ENCODE results near the gene RAB11FIP2.

The RAB11FIP2 gene

DNA sequence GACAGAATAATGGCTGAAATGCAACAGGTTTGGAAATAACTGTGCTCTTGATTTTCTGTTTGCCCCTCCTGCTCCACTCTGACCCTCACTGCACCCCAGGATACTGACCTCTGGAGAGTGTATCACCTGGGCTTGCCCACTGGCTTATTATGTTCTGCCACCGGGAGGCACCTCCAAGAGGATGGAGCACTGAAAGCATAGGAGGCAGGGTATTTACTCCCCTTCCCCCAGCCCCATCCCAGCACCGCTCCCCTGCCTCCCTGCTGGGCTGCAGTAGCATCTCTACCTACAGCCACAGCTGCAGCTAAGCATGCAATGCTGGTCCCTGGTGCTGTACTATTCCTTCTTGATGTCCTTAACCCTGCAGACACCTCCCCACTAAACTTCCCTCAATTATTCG lies 26.4 kb downstream of the RAB11FIP2 start:
- no peak for ATAC-seq (ENCODE audit: low read depth)
- no peaks in the 10 kb centered on the region for H3K27me3 Mint-ChIP-seq
- H3K4me3 Mint-ChIP-seq, result no peak overlapping the region
- H3K9me3 Mint-ChIP-seq, result no peaks in the 10 kb centered on the region
- no peak overlapping the region for H3K27ac Mint-ChIP-seq
- H3K36me3 Mint-ChIP-seq, result peaks cover 5% of the 10 kb centered on the region
- H3K4me1 Mint-ChIP-seq, result no peaks in the 10 kb centered on the region
- DNase-seq (ENCODE audit: low spot score in 2 of 2), result no peak

DNA sequence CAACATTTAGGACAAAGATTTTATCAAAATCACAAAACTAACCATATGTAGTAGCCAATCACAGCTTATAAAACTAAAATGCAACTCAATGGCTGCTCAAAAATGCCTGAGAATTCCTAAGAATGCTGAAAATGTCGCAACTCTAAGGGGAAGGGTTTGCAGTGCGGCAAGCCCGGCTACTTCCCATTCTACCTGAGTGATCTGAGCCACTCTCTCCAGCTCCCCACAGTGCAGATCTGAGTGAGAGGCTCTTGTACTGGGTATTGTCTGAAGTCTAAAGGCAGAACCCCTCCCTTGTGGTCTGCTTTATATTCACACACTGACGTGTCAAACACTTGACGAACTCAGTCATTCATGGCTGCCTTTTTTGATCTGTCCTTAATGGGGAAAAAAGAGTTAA lies 28.9 kb downstream of the RAB11FIP2 start:
- no peak overlapping the region for H3K27ac Mint-ChIP-seq
- no peak for DNase-seq (ENCODE audit: low spot score in 2 of 2)
- H3K4me1 Mint-ChIP-seq, result no peaks in the 10 kb centered on the region
- no peaks in the 10 kb centered on the region for H3K9me3 Mint-ChIP-seq
- H3K27me3 Mint-ChIP-seq, result no peaks in the 10 kb centered on the region
- H3K4me3 Mint-ChIP-seq, result no peak overlapping the region
- H3K36me3 Mint-ChIP-seq, result peaks cover 5% of the 10 kb centered on the region
- no peak for ATAC-seq (ENCODE audit: low read depth)

DNA sequence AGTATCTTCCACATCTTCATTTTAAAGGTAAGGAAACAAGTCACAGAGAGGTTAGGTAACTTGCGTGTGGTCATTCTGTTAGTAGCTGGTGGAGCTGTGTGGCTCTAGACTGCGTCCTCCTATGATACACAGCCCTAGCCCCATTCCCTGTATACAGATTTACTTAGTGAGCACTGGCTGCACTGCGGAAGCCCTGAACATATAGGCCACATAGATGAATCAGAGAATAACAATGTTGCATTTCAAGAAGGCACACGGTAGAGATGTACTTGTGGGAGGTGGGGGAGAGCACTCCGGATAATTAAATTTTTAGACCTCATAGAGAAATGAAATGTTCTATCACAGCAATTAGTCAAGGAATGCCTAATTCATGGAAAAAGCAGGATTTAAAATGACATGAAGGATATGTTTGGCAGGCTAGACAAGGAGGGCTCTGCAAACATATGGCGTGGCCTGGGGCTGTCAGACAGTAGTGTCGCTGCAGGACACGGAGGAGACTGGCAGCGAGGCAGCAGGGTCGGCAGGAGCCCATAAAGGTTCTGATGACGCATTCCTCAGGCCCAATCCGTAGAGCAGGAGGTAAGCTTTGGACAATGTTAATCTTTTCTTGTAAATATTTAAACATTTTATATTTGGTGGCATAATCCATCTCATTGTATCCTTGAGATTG lies 29.5 kb downstream of the RAB11FIP2 start:
- no peak for DNase-seq (ENCODE audit: low spot score in 2 of 2)
- no peak for ATAC-seq (ENCODE audit: low read depth)
- Mint-ChIP-seq H3K9me3 (no peaks in the 10 kb centered on the region), H3K4me3 (no peak overlapping the region), H3K27me3 (no peaks in the 10 kb centered on the region), H3K27ac (no peak overlapping the region), H3K36me3 (peaks cover 7% of the 10 kb centered on the region), H3K4me1 (no peaks in the 10 kb centered on the region)

DNA sequence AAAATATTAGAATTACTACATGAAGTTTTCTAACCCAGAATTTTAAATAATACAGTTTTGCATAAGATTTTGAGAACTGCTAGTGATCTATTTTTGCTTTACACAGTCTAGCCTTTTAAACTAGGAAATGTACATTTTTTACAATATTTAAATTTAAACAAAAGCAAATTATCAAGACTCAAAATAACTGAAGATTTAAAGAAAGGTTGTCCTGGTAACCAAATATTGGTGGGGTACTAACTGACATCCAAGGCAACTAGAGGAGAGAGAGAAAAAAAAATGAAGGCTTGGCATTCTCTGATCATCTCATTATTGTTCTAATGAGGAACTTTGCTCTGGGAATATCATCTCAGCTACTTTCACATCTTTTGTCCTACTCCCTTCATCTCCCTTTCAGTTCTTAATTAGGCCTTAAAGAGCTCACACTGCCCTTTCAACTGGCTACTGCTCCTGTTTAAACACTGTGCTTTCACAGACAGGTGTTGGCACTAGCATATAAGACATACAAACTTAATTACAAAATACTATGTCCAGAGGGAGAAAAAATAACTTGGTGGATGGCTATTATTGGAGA lies 33.7 kb downstream of the RAB11FIP2 start:
- H3K4me3 Mint-ChIP-seq, result no peak overlapping the region
- H3K9me3 Mint-ChIP-seq, result no peaks in the 10 kb centered on the region
- peaks cover 18% of the 10 kb centered on the region for H3K36me3 Mint-ChIP-seq
- H3K27me3 Mint-ChIP-seq, result no peaks in the 10 kb centered on the region
- ATAC-seq (ENCODE audit: low read depth) (no peak), DNase-seq (ENCODE audit: low spot score in 2 of 2) (no peak)
- H3K27ac Mint-ChIP-seq, result no peak overlapping the region
- no peaks in the 10 kb centered on the region for H3K4me1 Mint-ChIP-seq

DNA sequence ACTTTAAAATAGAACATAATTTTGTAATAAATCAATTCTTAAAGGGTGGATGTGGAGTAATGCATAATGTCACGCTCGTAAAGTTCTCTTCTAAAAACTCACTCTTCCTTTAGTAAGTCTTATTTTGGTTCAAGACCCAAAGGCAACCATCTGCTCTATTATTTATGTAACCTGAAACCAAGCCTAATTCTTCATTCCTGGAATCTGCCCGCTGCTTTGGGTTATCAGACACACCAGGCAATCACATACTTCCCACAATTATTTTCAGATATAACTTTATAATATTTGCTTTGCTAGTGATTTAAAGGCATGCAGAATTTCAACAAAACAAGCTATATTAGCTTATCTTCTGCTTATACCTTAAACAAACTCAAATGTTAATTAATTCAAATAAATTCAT lies 39.0 kb downstream of the RAB11FIP2 start:
- DNase-seq (ENCODE audit: low spot score in 2 of 2), result no peak
- Mint-ChIP-seq H3K9me3 (no peaks in the 10 kb centered on the region), H3K27me3 (no peaks in the 10 kb centered on the region), H3K4me3 (no peak overlapping the region), H3K36me3 (peaks cover 32% of the 10 kb centered on the region), H3K4me1 (no peaks in the 10 kb centered on the region), H3K27ac (no peak overlapping the region)
- ATAC-seq (ENCODE audit: low read depth), result no peak

DNA sequence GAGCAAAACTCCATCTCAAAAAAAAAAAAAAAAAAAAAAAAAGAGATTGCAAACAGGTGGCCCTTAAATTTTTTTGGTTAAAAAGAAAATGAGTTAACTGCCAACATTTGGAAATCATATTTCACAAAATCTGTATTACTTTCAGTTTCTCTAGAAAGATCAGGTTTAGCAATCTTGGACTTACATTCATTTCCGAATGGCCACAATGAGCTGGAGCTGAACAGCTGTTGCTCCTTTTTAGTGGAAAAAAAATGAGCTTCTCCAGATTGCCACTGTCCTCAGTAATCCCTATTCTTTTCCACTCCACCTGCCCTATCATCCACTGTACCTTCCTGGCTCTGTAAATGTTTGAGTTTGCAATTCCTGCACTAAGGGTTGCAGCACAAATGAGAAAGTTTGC lies 43.6 kb downstream of the RAB11FIP2 start:
- DNase-seq (ENCODE audit: low spot score in 2 of 2), result no peak
- Mint-ChIP-seq H3K4me3 (no peak overlapping the region), H3K4me1 (no peaks in the 10 kb centered on the region), H3K36me3 (peaks cover 27% of the 10 kb centered on the region), H3K27me3 (no peaks in the 10 kb centered on the region), H3K27ac (no peak overlapping the region), H3K9me3 (no peaks in the 10 kb centered on the region)
- no peak for ATAC-seq (ENCODE audit: low read depth)

DNA sequence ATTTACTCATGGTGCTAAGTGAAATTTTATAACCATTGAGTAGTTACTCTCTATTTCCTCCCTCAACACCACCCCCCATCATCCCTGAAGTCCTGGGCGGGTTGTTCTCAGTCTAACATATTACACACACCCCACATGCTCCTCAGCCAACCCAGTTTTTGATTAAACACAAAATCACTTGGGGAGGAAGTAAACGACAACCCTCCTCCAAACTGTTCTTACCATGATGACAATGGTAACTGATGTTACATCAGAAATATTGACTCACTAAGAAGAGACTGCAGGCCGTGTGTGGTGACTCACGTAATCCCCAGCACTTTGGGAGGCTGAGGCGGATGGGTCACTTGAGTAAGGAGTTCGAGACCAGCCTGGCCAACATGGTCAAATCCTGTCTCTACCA lies 44.2 kb downstream of the RAB11FIP2 start:
- Mint-ChIP-seq H3K36me3 (peaks cover 28% of the 10 kb centered on the region), H3K27ac (no peak overlapping the region), H3K9me3 (no peaks in the 10 kb centered on the region), H3K4me3 (no peak overlapping the region), H3K27me3 (no peaks in the 10 kb centered on the region), H3K4me1 (no peaks in the 10 kb centered on the region)
- DNase-seq (ENCODE audit: low spot score in 2 of 2) (no peak), ATAC-seq (ENCODE audit: low read depth) (no peak)

DNA sequence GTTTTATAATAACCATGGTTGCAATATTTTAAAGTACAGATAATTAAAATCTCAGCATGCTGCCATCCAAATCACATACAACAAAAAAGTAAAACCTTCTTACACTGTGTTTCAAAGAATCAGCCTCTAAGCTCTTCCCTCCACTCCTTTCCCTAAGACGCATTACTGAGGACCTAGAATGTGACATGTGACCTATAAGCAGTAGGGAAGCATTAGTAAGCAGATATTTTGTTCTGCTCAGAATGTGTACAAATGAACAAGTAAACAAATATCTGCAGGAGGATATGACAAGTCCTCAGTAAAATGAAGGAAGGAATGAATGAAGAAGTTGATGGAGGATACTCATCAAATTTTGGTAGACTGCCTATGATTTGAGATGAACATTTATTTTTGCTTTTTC lies 49.1 kb downstream of the RAB11FIP2 start:
- Mint-ChIP-seq H3K36me3 (peaks cover 22% of the 10 kb centered on the region), H3K27ac (no peak overlapping the region), H3K9me3 (no peaks in the 10 kb centered on the region), H3K4me1 (no peaks in the 10 kb centered on the region), H3K4me3 (no peak overlapping the region), H3K27me3 (no peaks in the 10 kb centered on the region)
- ATAC-seq (ENCODE audit: low read depth) (no peak), DNase-seq (ENCODE audit: low spot score in 2 of 2) (no peak)

DNA sequence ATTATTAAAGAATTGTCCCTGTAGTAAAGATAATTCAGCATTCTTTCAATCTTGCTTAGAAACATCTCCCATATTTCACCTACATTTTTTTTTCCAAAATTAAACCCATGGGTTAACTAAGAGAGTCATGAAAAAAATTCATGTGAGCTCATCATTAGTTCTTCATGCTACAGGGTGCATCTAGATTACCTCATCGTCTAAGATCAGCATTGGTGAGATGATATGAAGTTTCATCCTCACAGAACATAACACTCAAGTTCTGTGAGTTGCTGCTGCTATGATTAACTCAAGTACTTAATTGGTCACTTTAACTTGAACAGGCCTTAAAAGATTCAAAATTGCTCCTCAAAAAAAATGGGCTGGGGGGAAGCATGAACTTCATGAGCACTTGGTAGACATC lies 50.0 kb downstream of the RAB11FIP2 start:
- Mint-ChIP-seq H3K36me3 (peaks cover 21% of the 10 kb centered on the region), H3K27me3 (no peaks in the 10 kb centered on the region)

DNA sequence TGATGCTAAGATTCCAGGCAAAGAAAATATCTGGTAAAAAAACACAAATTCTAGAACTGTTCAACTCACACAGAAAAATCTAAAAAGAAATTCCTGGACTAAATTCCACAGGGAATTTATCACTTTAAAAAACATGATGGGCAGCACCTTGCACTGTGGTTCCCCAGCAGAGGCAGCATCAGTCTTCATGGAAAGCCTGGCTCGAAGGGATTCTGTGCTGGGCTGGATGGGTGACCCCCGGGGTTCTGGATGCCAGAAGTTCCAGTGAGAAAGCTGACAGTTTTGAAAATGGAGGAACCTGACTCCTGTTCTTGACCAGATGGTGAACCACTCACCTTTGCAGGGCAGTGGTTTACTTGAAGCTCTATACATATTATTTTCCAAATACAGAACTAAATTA lies 52.0 kb downstream of the RAB11FIP2 start:
- Mint-ChIP-seq H3K4me3 (no peak overlapping the region), H3K36me3 (peaks cover 17% of the 10 kb centered on the region), H3K9me3 (no peaks in the 10 kb centered on the region), H3K27me3 (no peaks in the 10 kb centered on the region), H3K27ac (no peak overlapping the region), H3K4me1 (no peaks in the 10 kb centered on the region)
- ATAC-seq (ENCODE audit: low read depth) (no peak), DNase-seq (ENCODE audit: low spot score in 2 of 2) (no peak)

More for the DNA sequence above, 50.0 kb downstream of the RAB11FIP2 start:
- H3K27ac Mint-ChIP-seq, result no peak overlapping the region
- DNase-seq (ENCODE audit: low spot score in 2 of 2), result no peak
- no peaks in the 10 kb centered on the region for H3K9me3 Mint-ChIP-seq
- H3K4me1 Mint-ChIP-seq, result no peaks in the 10 kb centered on the region
- no peak overlapping the region for H3K4me3 Mint-ChIP-seq
- no peak for ATAC-seq (ENCODE audit: low read depth)

DNA sequence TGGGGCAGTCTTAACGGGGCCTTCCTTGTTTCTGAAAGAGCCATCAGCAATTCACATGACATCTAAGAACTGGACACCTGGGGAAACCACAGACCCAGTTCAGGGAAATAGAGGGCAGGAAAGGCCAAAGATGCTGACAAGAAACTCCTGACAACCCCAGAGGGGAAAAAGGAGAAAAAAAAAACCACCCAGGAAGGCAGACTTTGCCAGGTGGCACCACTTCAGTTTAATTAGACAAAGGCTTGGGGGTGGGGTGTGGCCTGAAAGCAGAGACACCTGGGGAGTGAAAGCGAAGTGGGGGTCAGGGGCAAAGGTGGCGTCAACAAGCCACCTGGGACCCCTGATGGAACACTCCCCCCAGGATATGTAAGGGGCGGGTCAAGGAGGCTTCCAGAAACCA lies 53.6 kb downstream of the RAB11FIP2 start:
- DNase-seq (ENCODE audit: low spot score in 2 of 2), result no peak
- H3K27me3 Mint-ChIP-seq, result no peaks in the 10 kb centered on the region
- ATAC-seq (ENCODE audit: low read depth), result no peak
- H3K9me3 Mint-ChIP-seq, result peaks cover 3% of the 10 kb centered on the region
- no peak overlapping the region for H3K27ac Mint-ChIP-seq
- H3K4me3 Mint-ChIP-seq, result no peak overlapping the region
- H3K36me3 Mint-ChIP-seq, result peaks cover 17% of the 10 kb centered on the region
- H3K4me1 Mint-ChIP-seq, result no peaks in the 10 kb centered on the region

DNA sequence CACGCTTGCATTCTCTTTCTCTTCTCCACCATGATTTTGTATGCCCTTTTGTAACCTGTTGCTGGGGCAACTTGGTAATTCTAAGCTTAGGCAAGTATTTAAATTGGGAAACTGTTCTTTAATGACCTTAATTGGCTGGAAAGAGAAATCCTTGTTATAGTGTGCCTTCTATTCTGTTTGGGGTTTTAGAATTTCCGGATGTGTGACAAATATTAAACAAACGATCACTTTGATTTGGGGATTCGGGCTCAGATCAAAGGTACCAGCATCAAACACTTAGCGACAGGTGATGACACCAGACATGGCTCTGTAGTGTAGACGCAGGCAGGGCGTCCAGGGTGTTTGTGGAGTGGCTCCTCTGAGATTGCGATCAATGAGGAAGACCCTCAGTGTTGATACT lies 55.0 kb downstream of the RAB11FIP2 start:
- Mint-ChIP-seq H3K9me3 (peaks cover 6% of the 10 kb centered on the region), H3K36me3 (peaks cover 12% of the 10 kb centered on the region), H3K4me1 (no peaks in the 10 kb centered on the region), H3K4me3 (no peak overlapping the region), H3K27me3 (no peaks in the 10 kb centered on the region), H3K27ac (no peak overlapping the region)
- no peak for ATAC-seq (ENCODE audit: low read depth)
- DNase-seq (ENCODE audit: low spot score in 2 of 2), result no peak

DNA sequence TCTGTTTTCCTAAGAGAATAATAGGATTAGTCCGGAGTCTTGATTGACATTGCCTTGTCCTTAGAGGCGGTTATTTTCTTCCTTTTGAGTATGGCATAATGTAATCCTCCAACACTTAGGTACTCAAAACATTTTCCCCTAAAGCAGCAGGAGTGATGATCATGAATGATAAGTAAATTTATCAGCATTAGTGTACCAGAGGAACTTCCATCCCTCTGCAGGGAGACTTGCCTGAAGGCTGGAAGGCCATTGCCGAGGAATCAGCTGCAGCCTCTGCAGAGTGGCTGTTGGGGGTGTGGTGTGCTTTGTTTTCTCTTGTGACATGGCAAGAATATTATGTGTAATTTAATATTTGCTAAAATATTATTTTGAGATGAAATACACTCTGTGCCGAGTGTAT lies 56.8 kb downstream of the RAB11FIP2 start:
- H3K4me3 Mint-ChIP-seq, result no peak overlapping the region
- no peaks in the 10 kb centered on the region for H3K27me3 Mint-ChIP-seq
- ATAC-seq (ENCODE audit: low read depth), result no peak
- no peak overlapping the region for H3K27ac Mint-ChIP-seq
- peaks cover 4% of the 10 kb centered on the region for H3K36me3 Mint-ChIP-seq
- no peak for DNase-seq (ENCODE audit: low spot score in 2 of 2)
- peaks cover 11% of the 10 kb centered on the region for H3K9me3 Mint-ChIP-seq
- H3K4me1 Mint-ChIP-seq, result no peaks in the 10 kb centered on the region

DNA sequence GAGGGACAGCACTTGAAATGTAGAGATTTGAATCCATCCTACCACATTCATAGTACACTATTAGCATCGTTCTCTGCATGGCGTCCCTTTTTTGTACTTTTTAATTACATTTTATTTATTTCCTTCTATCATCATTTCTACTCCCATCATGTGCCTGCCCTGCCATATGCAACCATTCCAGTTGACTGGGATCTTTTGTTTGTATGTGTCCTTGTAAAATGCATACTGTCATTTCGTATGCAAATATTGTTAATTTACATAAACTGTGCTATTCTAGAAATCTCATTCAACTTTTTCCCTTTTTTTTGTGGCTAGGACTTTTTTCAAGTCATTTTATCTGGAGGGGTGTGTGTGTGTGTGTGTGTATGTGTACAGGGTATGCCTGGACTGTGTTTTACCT lies 57.9 kb downstream of the RAB11FIP2 start:
- Mint-ChIP-seq H3K4me1 (no peaks in the 10 kb centered on the region), H3K27me3 (no peaks in the 10 kb centered on the region), H3K27ac (no peak overlapping the region), H3K4me3 (no peak overlapping the region), H3K36me3 (peaks cover 4% of the 10 kb centered on the region), H3K9me3 (peaks cover 12% of the 10 kb centered on the region)
- no peak for DNase-seq (ENCODE audit: low spot score in 2 of 2)
- no peak for ATAC-seq (ENCODE audit: low read depth)

DNA sequence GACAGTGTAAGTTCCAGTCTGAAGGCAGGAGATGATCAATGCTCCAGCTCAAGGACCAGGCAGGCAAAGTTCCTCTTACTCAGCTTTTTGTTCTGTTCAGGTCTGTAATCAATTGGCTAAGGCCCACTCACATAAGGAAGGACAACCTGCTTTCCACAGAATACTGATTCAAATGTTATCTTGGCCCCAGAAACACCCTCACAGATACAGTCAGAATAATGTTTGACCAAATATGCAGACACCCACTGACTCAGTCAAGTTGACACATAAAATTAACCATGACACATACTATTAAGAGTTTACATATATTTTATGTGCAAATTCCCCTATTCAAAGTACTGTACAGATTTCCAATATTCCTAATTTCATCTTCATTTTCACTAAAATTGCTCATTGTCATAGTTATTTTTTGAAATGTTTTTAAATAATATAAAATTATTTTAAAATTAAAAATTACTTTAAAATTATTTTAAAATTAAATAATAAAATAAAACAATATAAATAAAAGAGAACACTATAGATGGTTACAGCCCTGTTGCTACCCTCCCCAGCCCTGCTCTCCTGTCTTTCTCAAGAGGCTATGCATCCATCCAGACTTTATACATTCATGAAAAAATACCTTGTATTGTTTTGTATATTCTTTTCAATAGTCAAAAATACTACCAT lies 59.4 kb downstream of the RAB11FIP2 start:
- ATAC-seq (ENCODE audit: low read depth) (no peak), DNase-seq (ENCODE audit: low spot score in 2 of 2) (no peak)
- Mint-ChIP-seq H3K27me3 (peaks cover 3% of the 10 kb centered on the region), H3K4me3 (no peak overlapping the region), H3K36me3 (peaks cover 2% of the 10 kb centered on the region), H3K9me3 (peaks cover 12% of the 10 kb centered on the region), H3K27ac (no peak overlapping the region), H3K4me1 (no peaks in the 10 kb centered on the region)

Measured in memory B cell (primary cell).